Measurements from ENCODE around the gene RNF214. TPM values are rescaled to one million over a fixed set of nuclear protein-coding genes. Genes with fewer than 3 reads are reported as not detected.

The RNF214 gene
- total RNA-seq, 1 donor from 2014 or later, result 8.9 TPM

- no peak overlapping the region for H3K4me3 ChIP-seq (ENCODE audit: low read length in 3 of 3)
- H3K4me1 ChIP-seq (ENCODE audit: control insufficient read depth in 3 of 3, insufficient read depth in 3 of 3, low read length in 3 of 3), result peaks cover 6 to 13% (median 8%) of the 10 kb centered on the region in 3 donors
- H3K27ac ChIP-seq (ENCODE audit: low read depth, low read length), result no peak overlapping the region
- H3K27me3 ChIP-seq (ENCODE audit: control insufficient read depth in 3 of 3, insufficient read depth in 3 of 3, low read length in 3 of 3), result no peaks in the 10 kb centered on the region
- H3K9me3 ChIP-seq (ENCODE audit: control insufficient read depth in 3 of 3, low read length in 3 of 3), result no peaks in the 10 kb centered on the region
- no peak overlapping the region for H3K9ac ChIP-seq (ENCODE audit: low read depth in 1 of 3, low read length in 3 of 3)
- H3K36me3 ChIP-seq (ENCODE audit: control insufficient read depth in 3 of 3, insufficient read depth in 3 of 3, low read length in 3 of 3), result peaks cover 32 to 50% (median 44%) of the 10 kb centered on the region in 3 donors
Observed at GRCh38 chr11:117212697-117213355, 19.6 kb upstream of the RNF214 start.

GRCh38 chr11:117214404-117215110 is 17.9 kb upstream of the RNF214 start:
- Histone ChIP-seq H3K4me3 (ENCODE audit: low read length in 3 of 3) (no peak overlapping the region), H3K9me3 (ENCODE audit: control insufficient read depth in 3 of 3, low read length in 3 of 3) (no peaks in the 10 kb centered on the region), H3K27ac (ENCODE audit: low read depth, low read length) (no peak overlapping the region), H3K27me3 (ENCODE audit: control insufficient read depth in 3 of 3, insufficient read depth in 3 of 3, low read length in 3 of 3) (no peaks in the 10 kb centered on the region), H3K36me3 (ENCODE audit: control insufficient read depth in 3 of 3, insufficient read depth in 3 of 3, low read length in 3 of 3) (peaks cover 50 to 67% (median 60%) of the 10 kb centered on the region in 3 donors), H3K9ac (ENCODE audit: low read depth in 1 of 3, low read length in 3 of 3) (no peak overlapping the region), H3K4me1 (ENCODE audit: control insufficient read depth in 3 of 3, insufficient read depth in 3 of 3, low read length in 3 of 3) (peaks cover 19 to 28% (median 23%) of the 10 kb centered on the region in 3 donors)

GRCh38 chr11:117217141-117218084 is 15.1 kb upstream of the RNF214 start:
- no peaks in the 10 kb centered on the region for H3K9me3 ChIP-seq (ENCODE audit: control insufficient read depth in 3 of 3, low read length in 3 of 3)
- peaks cover 51 to 58% (median 55%) of the 10 kb centered on the region in 3 donors for H3K36me3 ChIP-seq (ENCODE audit: control insufficient read depth in 3 of 3, insufficient read depth in 3 of 3, low read length in 3 of 3)
- H3K4me3 ChIP-seq (ENCODE audit: low read length in 3 of 3), result peak overlapping the region in 1 of 3 donors; percentile 20
- H3K9ac ChIP-seq (ENCODE audit: low read depth in 1 of 3, low read length in 3 of 3), result peak overlapping the region in 1 of 3 donors; percentile 58
- peaks cover 48 to 56% (median 51%) of the 10 kb centered on the region in 3 donors for H3K4me1 ChIP-seq (ENCODE audit: control insufficient read depth in 3 of 3, insufficient read depth in 3 of 3, low read length in 3 of 3)
- H3K27ac ChIP-seq (ENCODE audit: low read depth, low read length), result peak overlapping the region; percentile 92
- no peaks in the 10 kb centered on the region for H3K27me3 ChIP-seq (ENCODE audit: control insufficient read depth in 3 of 3, insufficient read depth in 3 of 3, low read length in 3 of 3)

- Histone ChIP-seq H3K27me3 (ENCODE audit: control insufficient read depth in 3 of 3, insufficient read depth in 3 of 3, low read length in 3 of 3) (no peaks in the 10 kb centered on the region), H3K9ac (ENCODE audit: low read depth in 1 of 3, low read length in 3 of 3) (peak overlapping the region in 2 of 3 donors; percentile 42 to 47), H3K9me3 (ENCODE audit: control insufficient read depth in 3 of 3, low read length in 3 of 3) (no peaks in the 10 kb centered on the region), H3K36me3 (ENCODE audit: control insufficient read depth in 3 of 3, insufficient read depth in 3 of 3, low read length in 3 of 3) (peaks cover 50 to 56% (median 52%) of the 10 kb centered on the region in 3 donors), H3K4me1 (ENCODE audit: control insufficient read depth in 3 of 3, insufficient read depth in 3 of 3, low read length in 3 of 3) (peaks cover 53 to 60% (median 58%) of the 10 kb centered on the region in 3 donors), H3K27ac (ENCODE audit: low read depth, low read length) (peak overlapping the region; percentile 92), H3K4me3 (ENCODE audit: low read length in 3 of 3) (no peak overlapping the region)
Observed at GRCh38 chr11:117218133-117218915, 14.1 kb upstream of the RNF214 start.

GRCh38 chr11:117219001-117219400 is 13.5 kb upstream of the RNF214 start:
- Histone ChIP-seq H3K9me3 (ENCODE audit: control insufficient read depth in 3 of 3, low read length in 3 of 3) (no peaks in the 10 kb centered on the region), H3K4me1 (ENCODE audit: control insufficient read depth in 3 of 3, insufficient read depth in 3 of 3, low read length in 3 of 3) (peaks cover 56 to 60% (median 58%) of the 10 kb centered on the region in 3 donors), H3K36me3 (ENCODE audit: control insufficient read depth in 3 of 3, insufficient read depth in 3 of 3, low read length in 3 of 3) (peaks cover 55 to 60% (median 55%) of the 10 kb centered on the region in 3 donors), H3K27me3 (ENCODE audit: control insufficient read depth in 3 of 3, insufficient read depth in 3 of 3, low read length in 3 of 3) (no peaks in the 10 kb centered on the region), H3K9ac (ENCODE audit: low read depth in 1 of 3, low read length in 3 of 3) (peak overlapping the region in 2 of 3 donors; percentile 42 to 47), H3K4me3 (ENCODE audit: low read length in 3 of 3) (no peak overlapping the region), H3K27ac (ENCODE audit: low read depth, low read length) (peak overlapping the region; percentile 92)

GRCh38 chr11:117219455-117219854 is 13.0 kb upstream of the RNF214 start:
- H3K36me3 ChIP-seq (ENCODE audit: control insufficient read depth in 3 of 3, insufficient read depth in 3 of 3, low read length in 3 of 3), result peaks cover 53 to 60% (median 55%) of the 10 kb centered on the region in 3 donors
- peaks cover 56 to 60% (median 58%) of the 10 kb centered on the region in 3 donors for H3K4me1 ChIP-seq (ENCODE audit: control insufficient read depth in 3 of 3, insufficient read depth in 3 of 3, low read length in 3 of 3)

GRCh38 chr11:117219995-117220394 is 12.5 kb upstream of the RNF214 start:
- Histone ChIP-seq H3K27me3 (ENCODE audit: control insufficient read depth in 3 of 3, insufficient read depth in 3 of 3, low read length in 3 of 3) (no peaks in the 10 kb centered on the region), H3K9me3 (ENCODE audit: control insufficient read depth in 3 of 3, low read length in 3 of 3) (no peaks in the 10 kb centered on the region), H3K4me1 (ENCODE audit: control insufficient read depth in 3 of 3, insufficient read depth in 3 of 3, low read length in 3 of 3) (peaks cover 56 to 60% (median 58%) of the 10 kb centered on the region in 3 donors), H3K4me3 (ENCODE audit: low read length in 3 of 3) (peak overlapping the region in 1 of 3 donors; percentile 23), H3K9ac (ENCODE audit: low read depth in 1 of 3, low read length in 3 of 3) (peak overlapping the region in 1 of 3 donors; percentile 72), H3K27ac (ENCODE audit: low read depth, low read length) (peak overlapping the region; percentile 92), H3K36me3 (ENCODE audit: control insufficient read depth in 3 of 3, insufficient read depth in 3 of 3, low read length in 3 of 3) (peaks cover 50 to 59% (median 53%) of the 10 kb centered on the region in 3 donors)

More at GRCh38 chr11:117219455-117219854, 13.0 kb upstream of the RNF214 start:
- Histone ChIP-seq H3K27ac (ENCODE audit: low read depth, low read length) (peak overlapping the region; percentile 92), H3K27me3 (ENCODE audit: control insufficient read depth in 3 of 3, insufficient read depth in 3 of 3, low read length in 3 of 3) (no peaks in the 10 kb centered on the region), H3K9ac (ENCODE audit: low read depth in 1 of 3, low read length in 3 of 3) (no peak overlapping the region), H3K4me3 (ENCODE audit: low read length in 3 of 3) (no peak overlapping the region), H3K9me3 (ENCODE audit: control insufficient read depth in 3 of 3, low read length in 3 of 3) (no peaks in the 10 kb centered on the region)

GRCh38 chr11:117220568-117220967 is 11.9 kb upstream of the RNF214 start:
- H3K27ac ChIP-seq (ENCODE audit: low read depth, low read length), result peak overlapping the region; percentile 92
- H3K36me3 ChIP-seq (ENCODE audit: control insufficient read depth in 3 of 3, insufficient read depth in 3 of 3, low read length in 3 of 3), result peaks cover 50 to 61% (median 58%) of the 10 kb centered on the region in 3 donors
- no peaks in the 10 kb centered on the region for H3K9me3 ChIP-seq (ENCODE audit: control insufficient read depth in 3 of 3, low read length in 3 of 3)
- H3K27me3 ChIP-seq (ENCODE audit: control insufficient read depth in 3 of 3, insufficient read depth in 3 of 3, low read length in 3 of 3), result no peaks in the 10 kb centered on the region
- H3K9ac ChIP-seq (ENCODE audit: low read depth in 1 of 3, low read length in 3 of 3), result peak overlapping the region; percentile 54 to 72 (median 71)
- H3K4me3 ChIP-seq (ENCODE audit: low read length in 3 of 3), result peak overlapping the region; percentile 15 to 52 (median 45)
- H3K4me1 ChIP-seq (ENCODE audit: control insufficient read depth in 3 of 3, insufficient read depth in 3 of 3, low read length in 3 of 3), result peaks cover 56 to 60% (median 58%) of the 10 kb centered on the region in 3 donors
